ENCODE results near the gene ABHD12B.
"Not testable (repeated sequence)": the region's sequence is repeated elsewhere in the genome, so short reads cannot be mapped to it uniquely, and the experiment has no call there.

Gene ABHD12B

GRCh38 chr14:50937325-50937724 is 65.5 kb downstream of the ABHD12B start:
- no peak for DNase-seq

DNA sequence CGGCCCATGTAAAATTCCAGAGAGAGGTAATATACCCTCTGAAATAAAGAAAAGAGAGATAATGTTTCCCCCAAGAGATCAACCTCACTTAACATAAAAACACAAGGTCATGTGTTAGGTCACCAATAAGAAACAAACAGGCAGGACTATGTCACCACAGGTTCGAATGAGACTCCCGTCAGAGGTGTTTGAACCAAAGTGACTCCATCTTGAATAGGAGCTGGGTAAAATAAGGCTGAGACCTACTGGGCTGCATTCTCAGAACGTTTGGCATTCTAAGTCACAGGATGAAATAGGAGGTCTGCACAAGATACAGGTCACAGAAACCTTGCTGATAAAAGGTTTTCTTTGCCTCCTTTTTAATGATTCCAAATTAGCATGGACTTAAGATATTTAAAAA is 65.9 kb downstream of the ABHD12B start:
- no peak for DNase-seq

GRCh38 chr14:50941151-50941550 is 69.3 kb downstream of the ABHD12B start:
- DNase-seq: no peak

DNA sequence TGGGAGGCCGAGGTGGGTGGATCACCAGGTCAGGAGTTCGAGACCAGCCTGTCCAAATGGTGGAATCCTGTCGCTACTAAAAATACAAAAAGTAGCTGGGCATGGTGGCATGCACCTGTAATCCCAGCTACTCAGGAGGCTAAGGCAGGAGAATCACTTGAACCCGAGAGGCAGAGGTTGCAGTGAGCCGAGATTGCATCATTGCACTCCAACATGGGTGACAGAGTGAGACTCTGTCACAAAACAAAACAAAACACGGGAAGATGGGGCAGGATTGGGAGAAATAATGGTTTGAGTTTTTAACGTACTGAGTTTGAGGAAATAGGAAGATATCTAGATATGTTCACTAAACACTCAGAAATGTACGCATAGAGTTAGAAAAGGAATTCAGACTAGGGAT is 69.8 kb downstream of the ABHD12B start:
- not testable (repeated sequence) for DNase-seq

DNA sequence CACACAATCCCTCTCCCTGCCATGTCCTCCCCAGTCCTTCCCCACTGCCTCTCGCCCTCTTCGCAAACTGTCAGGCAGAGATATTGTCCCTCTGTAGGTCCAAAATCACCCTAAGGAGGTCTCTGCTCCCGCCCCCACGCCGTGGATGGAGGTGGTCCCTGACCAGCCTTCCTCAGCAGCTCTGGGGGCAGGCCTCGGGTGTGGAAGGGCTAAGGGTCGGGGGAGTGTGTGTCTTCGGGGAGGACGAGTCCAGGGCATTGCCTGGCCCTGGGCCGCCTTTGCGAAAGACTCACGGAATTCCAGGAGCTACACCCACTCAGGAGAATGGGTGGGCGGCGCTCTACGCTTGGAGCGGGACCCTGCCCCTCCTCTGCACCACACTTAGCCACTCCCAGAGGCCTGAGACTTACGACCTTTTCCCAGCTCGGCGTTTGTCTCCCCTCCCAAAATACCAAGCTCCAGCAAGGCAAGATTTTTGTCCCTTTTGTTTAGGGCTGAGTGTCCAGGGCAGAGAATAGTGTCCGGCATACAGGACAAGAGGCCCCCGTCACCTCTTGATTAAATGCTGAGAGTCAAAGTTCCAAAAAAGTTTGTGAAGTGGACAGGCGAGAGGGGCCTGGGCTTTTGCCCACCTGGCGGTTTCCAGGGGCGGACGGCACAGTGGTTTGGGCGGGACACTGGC is 71.5 kb downstream of the ABHD12B start:
- peak; percentile 49 for DNase-seq

- DNase-seq: peak; percentile 83
These were observed 72.2 kb downstream of the ABHD12B start, which contains the start of gene PYGL for GRCh38 chr14:50943943-50944646. Gene PYGL, minus strand, starts transcription at chr14:50944483. Its CDS starts 80 bp downstream, at chr14:50944403.

GRCh38 chr14:50944647-50945413 is 73.0 kb downstream of the ABHD12B start:
- no peak for DNase-seq

GRCh38 chr14:50946234-50946935 is 74.5 kb downstream of the ABHD12B start:
- DNase-seq: no peak

DNA sequence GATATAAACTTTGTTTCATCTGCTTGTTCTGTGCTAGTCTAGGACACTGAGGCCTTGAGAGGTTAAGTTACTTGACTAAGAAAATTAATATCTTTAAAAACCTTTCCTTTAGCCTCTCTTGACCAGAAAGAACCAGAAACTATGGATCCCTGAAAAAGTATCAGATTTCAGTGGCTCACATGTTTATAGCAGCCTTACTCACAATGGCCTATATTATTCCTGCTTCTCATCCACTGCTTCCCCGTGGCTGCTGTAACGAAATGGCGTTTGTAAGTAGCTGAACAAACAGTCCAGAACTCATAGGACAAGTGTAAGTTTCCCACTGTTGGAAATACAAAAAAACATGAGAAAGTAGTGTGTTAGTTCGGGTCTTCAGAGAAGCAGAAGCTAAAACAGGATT is 75.6 kb downstream of the ABHD12B start:
- DNase-seq: no peak

DNA sequence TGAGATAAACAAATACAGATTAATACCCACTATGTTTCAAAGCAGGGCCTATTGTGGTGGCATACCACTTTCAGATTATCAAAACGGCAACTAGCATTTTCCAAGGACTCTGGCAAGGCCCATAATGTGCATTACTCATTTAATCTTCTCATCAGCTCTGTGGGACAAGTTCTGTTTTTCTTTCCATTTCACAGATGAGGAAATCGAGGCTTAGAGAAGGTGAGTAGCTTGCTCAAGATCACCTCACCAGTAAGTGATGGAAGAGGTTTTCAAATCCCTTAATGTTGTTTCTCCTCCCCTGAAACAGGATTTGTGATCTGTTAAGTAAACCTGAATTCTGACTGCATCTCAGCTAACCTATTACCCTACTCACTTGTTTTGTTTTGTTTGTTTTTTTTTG is 76.4 kb downstream of the ABHD12B start:
- no peak for DNase-seq

- DNase-seq: no peak
These were observed 79.2 kb downstream of the ABHD12B start for GRCh38 chr14:50951032-50951431.

GRCh38 chr14:50953502-50953901 is 81.6 kb downstream of the ABHD12B start:
- no peak for DNase-seq

Measured in right hindlimb (tissue), 1 donor.